ENCODE measurements around the gene GPR152. TPM values are rescaled to one million over a fixed set of nuclear protein-coding genes. Genes with fewer than 3 reads are reported as not detected.

GPR152 gene
- total RNA-seq, 2 donors from 2014 or later: not detected

DNA sequence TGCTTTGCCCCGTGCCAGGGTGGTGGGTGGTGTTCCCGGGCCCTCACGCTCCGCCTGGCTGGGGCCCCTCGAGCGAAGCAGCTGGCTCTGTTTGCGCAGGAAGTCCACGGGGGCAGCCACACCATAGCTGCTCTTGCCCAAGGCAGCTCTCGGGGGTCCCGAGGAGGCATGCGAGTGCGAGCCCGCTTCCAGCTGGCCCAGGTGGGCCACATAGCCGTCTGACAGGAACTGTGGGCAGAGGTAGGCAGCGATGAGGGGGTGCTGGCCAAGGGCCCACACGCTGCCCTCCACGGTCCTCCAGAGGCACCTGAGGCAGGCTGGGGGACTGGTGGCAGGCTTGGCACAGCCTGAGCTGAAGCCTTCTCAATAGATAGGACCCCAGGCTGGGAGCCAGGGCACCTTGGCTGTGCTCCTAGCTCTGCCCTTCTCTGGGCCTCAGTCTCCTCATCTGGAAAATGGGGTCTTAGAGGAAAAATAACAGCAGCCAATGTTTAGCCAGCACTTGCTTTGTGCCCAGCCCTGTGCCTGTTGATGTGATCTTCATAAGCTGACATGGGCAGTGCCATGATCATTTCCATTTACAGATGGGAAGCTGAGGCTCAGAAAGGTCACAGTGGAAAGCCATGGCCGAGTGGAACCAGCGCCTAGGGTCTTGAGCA, 39.7 kb upstream of the GPR152 start:
- TF ChIP-seq POLR2A (IDR thresholded peaks at IDR 0.05): no peak
- TF ChIP-seq POLR2AphosphoS5 (IDR thresholded peaks at IDR 0.05): no peak
- TF ChIP-seq, protein P1, sequence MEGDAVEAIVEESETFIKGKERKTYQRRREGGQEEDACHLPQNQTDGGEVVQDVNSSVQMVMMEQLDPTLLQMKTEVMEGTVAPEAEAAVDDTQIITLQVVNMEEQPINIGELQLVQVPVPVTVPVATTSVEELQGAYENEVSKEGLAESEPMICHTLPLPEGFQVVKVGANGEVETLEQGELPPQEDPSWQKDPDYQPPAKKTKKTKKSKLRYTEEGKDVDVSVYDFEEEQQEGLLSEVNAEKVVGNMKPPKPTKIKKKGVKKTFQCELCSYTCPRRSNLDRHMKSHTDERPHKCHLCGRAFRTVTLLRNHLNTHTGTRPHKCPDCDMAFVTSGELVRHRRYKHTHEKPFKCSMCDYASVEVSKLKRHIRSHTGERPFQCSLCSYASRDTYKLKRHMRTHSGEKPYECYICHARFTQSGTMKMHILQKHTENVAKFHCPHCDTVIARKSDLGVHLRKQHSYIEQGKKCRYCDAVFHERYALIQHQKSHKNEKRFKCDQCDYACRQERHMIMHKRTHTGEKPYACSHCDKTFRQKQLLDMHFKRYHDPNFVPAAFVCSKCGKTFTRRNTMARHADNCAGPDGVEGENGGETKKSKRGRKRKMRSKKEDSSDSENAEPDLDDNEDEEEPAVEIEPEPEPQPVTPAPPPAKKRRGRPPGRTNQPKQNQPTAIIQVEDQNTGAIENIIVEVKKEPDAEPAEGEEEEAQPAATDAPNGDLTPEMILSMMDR (IDR thresholded peaks at IDR 0.05): no peak
- DNase-seq (ENCODE audit: low spot score): no peak
- no peaks in the 10 kb centered on the region for H3K4me1 ChIP-seq (replicated peaks)
- no peak overlapping the region for H3K27ac ChIP-seq
- no peaks in the 10 kb centered on the region for H3K9me3 ChIP-seq
- WGBS: 78% methylated on average over 13 of the region's 19 CpGs
- no peak overlapping the region for H3K4me3 ChIP-seq
- intact Hi-C loops (cut with DNase I): no loop called here
- no peaks in the 10 kb centered on the region for H3K36me3 ChIP-seq
- H3K27me3 ChIP-seq (replicated peaks; ENCODE audit: insufficient read depth): no peaks in the 10 kb centered on the region

GRCh38 chr11:67491276-67492068, 38.9 kb upstream of the GPR152 start:
- no peaks in the 10 kb centered on the region for H3K36me3 ChIP-seq
- intact Hi-C loops (cut with DNase I): no loop called here
- H3K9me3 ChIP-seq: no peaks in the 10 kb centered on the region
- H3K4me3 ChIP-seq: no peak overlapping the region
- no peak overlapping the region for H3K27ac ChIP-seq
- DNase-seq (ENCODE audit: low spot score): no peak
- H3K27me3 ChIP-seq (replicated peaks; ENCODE audit: insufficient read depth): no peaks in the 10 kb centered on the region
- H3K4me1 ChIP-seq (replicated peaks): no peaks in the 10 kb centered on the region
- WGBS: 84% methylated on average over 23 of the region's 24 CpGs
- TF ChIP-seq POLR2AphosphoS5 (IDR thresholded peaks at IDR 0.05) (no peak), POLR2A (IDR thresholded peaks at IDR 0.05) (no peak)
- TF ChIP-seq, protein P1 (IDR thresholded peaks at IDR 0.05): no peak

DNA sequence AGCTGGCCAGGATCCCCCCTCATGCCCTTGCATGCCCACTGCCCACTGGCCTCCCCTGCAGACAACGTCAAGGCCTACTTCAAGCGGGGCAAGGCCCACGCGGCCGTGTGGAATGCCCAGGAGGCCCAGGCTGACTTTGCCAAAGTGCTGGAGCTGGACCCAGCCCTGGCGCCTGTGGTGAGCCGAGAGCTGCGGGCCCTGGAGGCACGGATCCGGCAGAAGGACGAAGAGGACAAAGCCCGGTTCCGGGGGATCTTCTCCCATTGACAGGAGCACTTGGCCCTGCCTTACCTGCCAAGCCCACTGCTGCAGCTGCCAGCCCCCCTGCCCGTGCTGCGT, 38.2 kb upstream of the GPR152 start:
- Histone ChIP-seq H3K4me3 (no peak overlapping the region), H3K27me3 (replicated peaks; ENCODE audit: insufficient read depth) (no peaks in the 10 kb centered on the region), H3K36me3 (no peaks in the 10 kb centered on the region), H3K4me1 (replicated peaks) (no peaks in the 10 kb centered on the region), H3K9me3 (no peaks in the 10 kb centered on the region), H3K27ac (no peak overlapping the region)
- DNase-seq (ENCODE audit: low spot score): no peak
- TF ChIP-seq POLR2A (IDR thresholded peaks at IDR 0.05) (no peak), POLR2AphosphoS5 (IDR thresholded peaks at IDR 0.05) (no peak)
- TF ChIP-seq, protein P1 (IDR thresholded peaks at IDR 0.05): no peak
- intact Hi-C loops (cut with DNase I): no loop called here
- 58% methylated on average over 15 of the region's 15 CpGs for WGBS

- no peaks in the 10 kb centered on the region for H3K4me1 ChIP-seq (replicated peaks)
- no peaks in the 10 kb centered on the region for H3K27me3 ChIP-seq (replicated peaks; ENCODE audit: insufficient read depth)
- intact Hi-C loops (cut with DNase I): no loop called here
- DNase-seq (ENCODE audit: low spot score): no peak
- TF ChIP-seq, protein P1 (IDR thresholded peaks at IDR 0.05): no peak
- TF ChIP-seq POLR2A (IDR thresholded peaks at IDR 0.05) (no peak), POLR2AphosphoS5 (IDR thresholded peaks at IDR 0.05) (no peak)
- no peak overlapping the region for H3K27ac ChIP-seq
- whole genome bisulfite sequencing: 88% methylated on average over 22 of the region's 23 CpGs
- H3K9me3 ChIP-seq: no peaks in the 10 kb centered on the region
- H3K4me3 ChIP-seq: no peak overlapping the region
- no peaks in the 10 kb centered on the region for H3K36me3 ChIP-seq
Measured at GRCh38 chr11:67489885-67490726, 37.6 kb upstream of the GPR152 start.
